ENCODE results near the gene GPR89B.
"Not testable (repeated sequence)": the region's sequence is repeated elsewhere in the genome, so short reads cannot be mapped to it uniquely, and the experiment has no call there.

DNA sequence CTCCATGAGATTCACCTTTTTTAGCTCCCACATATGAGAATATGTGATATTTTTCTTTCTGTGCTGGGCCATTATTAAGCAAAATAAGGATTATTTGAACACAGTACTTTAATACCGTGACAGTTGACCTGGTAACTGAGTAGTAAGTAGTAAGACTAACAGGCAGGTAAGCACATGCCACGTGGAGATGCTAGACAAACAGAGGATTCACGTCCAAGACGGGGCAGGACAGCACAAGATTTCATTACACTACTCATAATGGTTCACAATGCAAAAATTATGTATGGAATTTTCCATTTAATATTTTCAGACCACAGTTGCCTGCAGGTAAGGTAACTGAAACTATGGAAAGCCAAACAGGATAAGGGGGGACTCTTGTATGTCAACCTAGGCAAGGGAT lies 79.5 kb downstream of the GPR89B start:
- TF ChIP-seq, protein P1, sequence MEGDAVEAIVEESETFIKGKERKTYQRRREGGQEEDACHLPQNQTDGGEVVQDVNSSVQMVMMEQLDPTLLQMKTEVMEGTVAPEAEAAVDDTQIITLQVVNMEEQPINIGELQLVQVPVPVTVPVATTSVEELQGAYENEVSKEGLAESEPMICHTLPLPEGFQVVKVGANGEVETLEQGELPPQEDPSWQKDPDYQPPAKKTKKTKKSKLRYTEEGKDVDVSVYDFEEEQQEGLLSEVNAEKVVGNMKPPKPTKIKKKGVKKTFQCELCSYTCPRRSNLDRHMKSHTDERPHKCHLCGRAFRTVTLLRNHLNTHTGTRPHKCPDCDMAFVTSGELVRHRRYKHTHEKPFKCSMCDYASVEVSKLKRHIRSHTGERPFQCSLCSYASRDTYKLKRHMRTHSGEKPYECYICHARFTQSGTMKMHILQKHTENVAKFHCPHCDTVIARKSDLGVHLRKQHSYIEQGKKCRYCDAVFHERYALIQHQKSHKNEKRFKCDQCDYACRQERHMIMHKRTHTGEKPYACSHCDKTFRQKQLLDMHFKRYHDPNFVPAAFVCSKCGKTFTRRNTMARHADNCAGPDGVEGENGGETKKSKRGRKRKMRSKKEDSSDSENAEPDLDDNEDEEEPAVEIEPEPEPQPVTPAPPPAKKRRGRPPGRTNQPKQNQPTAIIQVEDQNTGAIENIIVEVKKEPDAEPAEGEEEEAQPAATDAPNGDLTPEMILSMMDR (optimal IDR thresholded peaks at IDR 0.05 in 1 of 3, IDR thresholded peaks at IDR 0.05 in 1 of 3, conservative IDR thresholded peaks at IDR 0.05 in 1 of 3; ENCODE audit: extremely low read depth in 1 of 3, insufficient read depth in 2 of 3, low read length in 3 of 3), result not testable (repeated sequence)
- TF ChIP-seq EZH2 (IDR thresholded peaks at IDR 0.05; ENCODE audit: low read length), result not testable (repeated sequence)

Data from keratinocyte (primary cell).